ENCODE results near the gene ZNF317.
A peak's percentile ranks its signal among the peaks of the same experiment; 100 is the strongest.

Gene ZNF317

DNA sequence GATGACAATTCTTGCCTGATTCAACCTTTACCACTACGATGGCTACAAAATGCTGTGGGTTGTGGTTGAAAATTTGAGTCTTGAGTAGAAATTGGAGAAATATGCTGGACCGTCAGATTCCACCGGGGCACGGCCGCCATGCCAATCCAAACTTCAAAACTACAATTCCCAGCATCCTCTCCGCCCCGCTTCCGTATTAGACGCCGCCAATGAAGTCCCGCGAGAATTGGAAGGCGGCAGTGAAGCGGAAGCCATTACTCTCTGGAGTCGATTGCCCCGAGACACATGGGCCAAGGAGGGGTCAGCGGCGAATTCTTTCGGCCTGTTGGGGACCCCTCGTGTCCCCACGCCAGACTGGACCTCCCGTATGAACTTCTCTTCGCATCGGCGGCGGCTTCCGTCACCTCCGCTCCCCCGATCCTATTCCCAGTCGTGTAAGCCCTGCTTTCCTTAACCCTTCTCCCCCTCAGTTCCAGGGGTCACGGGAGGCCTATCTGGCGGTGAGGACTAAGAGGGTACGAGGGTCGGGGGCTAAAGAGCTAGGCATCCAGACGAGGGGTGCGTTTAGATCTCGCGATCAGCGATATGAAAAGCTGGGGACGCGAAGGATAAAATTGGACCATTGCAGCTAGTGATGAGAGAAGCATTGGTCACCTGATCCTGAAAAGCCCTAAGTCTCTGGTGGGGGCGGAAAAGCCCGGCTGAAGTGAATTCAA, at the start of gene ZNF317:
TSS of gene ZNF317 (plus strand) at position 239 of the 716 bp plus-strand sequence. CDS start 15,620 bp downstream, outside the sequence.
- Histone ChIP-seq H3K36me3 (ENCODE audit: control insufficient read depth in 2 of 2, insufficient read depth in 1 of 2, low read length in 2 of 2) (peaks cover 4 to 22% of the 10 kb centered on the region in 2 experiments; a peak in 2 of 3 replicates), H3K9me3 (ENCODE audit: control insufficient read depth, insufficient read depth, low read depth, low read length) (no peaks in the 10 kb centered on the region), H3K4me3 (ENCODE audit: low read depth, low read length) (peak within 1 kb of the TSS; percentile 96), H3K4me1 (ENCODE audit: control insufficient read depth, insufficient read depth, low read length) (no peaks in the 10 kb centered on the region), H3K27ac (ENCODE audit: extremely low read depth, low read depth, low read length) (peak within 1 kb of the TSS; percentile 65; the same call in 1 of the 2 replicates)
- POLR2A ChIA-PET: interaction anchor here (0.5 kb wide), 1 partner anchor 657 kb away, joined by 6 read pairs; no protein-coding TSS in a partner anchor
- CTCF ChIA-PET: no interaction called here
- TF ChIP-seq, protein P1, sequence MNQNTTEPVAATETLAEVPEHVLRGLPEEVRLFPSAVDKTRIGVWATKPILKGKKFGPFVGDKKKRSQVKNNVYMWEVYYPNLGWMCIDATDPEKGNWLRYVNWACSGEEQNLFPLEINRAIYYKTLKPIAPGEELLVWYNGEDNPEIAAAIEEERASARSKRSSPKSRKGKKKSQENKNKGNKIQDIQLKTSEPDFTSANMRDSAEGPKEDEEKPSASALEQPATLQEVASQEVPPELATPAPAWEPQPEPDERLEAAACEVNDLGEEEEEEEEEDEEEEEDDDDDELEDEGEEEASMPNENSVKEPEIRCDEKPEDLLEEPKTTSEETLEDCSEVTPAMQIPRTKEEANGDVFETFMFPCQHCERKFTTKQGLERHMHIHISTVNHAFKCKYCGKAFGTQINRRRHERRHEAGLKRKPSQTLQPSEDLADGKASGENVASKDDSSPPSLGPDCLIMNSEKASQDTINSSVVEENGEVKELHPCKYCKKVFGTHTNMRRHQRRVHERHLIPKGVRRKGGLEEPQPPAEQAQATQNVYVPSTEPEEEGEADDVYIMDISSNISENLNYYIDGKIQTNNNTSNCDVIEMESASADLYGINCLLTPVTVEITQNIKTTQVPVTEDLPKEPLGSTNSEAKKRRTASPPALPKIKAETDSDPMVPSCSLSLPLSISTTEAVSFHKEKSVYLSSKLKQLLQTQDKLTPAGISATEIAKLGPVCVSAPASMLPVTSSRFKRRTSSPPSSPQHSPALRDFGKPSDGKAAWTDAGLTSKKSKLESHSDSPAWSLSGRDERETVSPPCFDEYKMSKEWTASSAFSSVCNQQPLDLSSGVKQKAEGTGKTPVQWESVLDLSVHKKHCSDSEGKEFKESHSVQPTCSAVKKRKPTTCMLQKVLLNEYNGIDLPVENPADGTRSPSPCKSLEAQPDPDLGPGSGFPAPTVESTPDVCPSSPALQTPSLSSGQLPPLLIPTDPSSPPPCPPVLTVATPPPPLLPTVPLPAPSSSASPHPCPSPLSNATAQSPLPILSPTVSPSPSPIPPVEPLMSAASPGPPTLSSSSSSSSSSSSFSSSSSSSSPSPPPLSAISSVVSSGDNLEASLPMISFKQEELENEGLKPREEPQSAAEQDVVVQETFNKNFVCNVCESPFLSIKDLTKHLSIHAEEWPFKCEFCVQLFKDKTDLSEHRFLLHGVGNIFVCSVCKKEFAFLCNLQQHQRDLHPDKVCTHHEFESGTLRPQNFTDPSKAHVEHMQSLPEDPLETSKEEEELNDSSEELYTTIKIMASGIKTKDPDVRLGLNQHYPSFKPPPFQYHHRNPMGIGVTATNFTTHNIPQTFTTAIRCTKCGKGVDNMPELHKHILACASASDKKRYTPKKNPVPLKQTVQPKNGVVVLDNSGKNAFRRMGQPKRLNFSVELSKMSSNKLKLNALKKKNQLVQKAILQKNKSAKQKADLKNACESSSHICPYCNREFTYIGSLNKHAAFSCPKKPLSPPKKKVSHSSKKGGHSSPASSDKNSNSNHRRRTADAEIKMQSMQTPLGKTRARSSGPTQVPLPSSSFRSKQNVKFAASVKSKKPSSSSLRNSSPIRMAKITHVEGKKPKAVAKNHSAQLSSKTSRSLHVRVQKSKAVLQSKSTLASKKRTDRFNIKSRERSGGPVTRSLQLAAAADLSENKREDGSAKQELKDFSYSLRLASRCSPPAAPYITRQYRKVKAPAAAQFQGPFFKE (tag by site-specific recombination; IDR thresholded peaks at IDR 0.05; ENCODE audit: borderline replicate concordance): no peak
- TF ChIP-seq ZNF266 (tag by site-specific recombination; IDR thresholded peaks at IDR 0.05; ENCODE audit: low read depth) (no peak), TRIM28 (IDR thresholded peaks at IDR 0.05; ENCODE audit: borderline replicate concordance, low read length) (no peak), MEIS1 (CRISPR knock-in tag; IDR thresholded peaks at IDR 0.05; ENCODE audit: borderline replicate concordance) (no peak), KLF10 (tag by site-specific recombination; IDR thresholded peaks at IDR 0.05) (no peak), GFI1B (tag by site-specific recombination; IDR thresholded peaks at IDR 0.05) (no peak), ZNF302 (tag by site-specific recombination; IDR thresholded peaks at IDR 0.05; ENCODE audit: low read depth) (no peak), ZNF16 (tag by site-specific recombination; IDR thresholded peaks at IDR 0.05; ENCODE audit: low read depth) (no peak), ZNF48 (tag by site-specific recombination; IDR thresholded peaks at IDR 0.05) (no peak), ZNF132 (tag by site-specific recombination; IDR thresholded peaks at IDR 0.05; ENCODE audit: borderline replicate concordance) (no peak), ZNF433 (tag by site-specific recombination; IDR thresholded peaks at IDR 0.05; ENCODE audit: low read depth) (no peak), BCL11B (tag by site-specific recombination; IDR thresholded peaks at IDR 0.05; ENCODE audit: low read depth) (0 out of 2 replicates have a peak, but pooled peaks have one; percentile 18), ZNF560 (tag by site-specific recombination; IDR thresholded peaks at IDR 0.05; ENCODE audit: borderline replicate concordance) (no peak), ZNF677 (tag by site-specific recombination; IDR thresholded peaks at IDR 0.05) (no peak), ZNF473 (tag by site-specific recombination; IDR thresholded peaks at IDR 0.05) (no peak), ZNF510 (tag by site-specific recombination; IDR thresholded peaks at IDR 0.05; ENCODE audit: insufficient replicate concordance) (no peak), ZNF561 (tag by site-specific recombination; IDR thresholded peaks at IDR 0.05; ENCODE audit: borderline replicate concordance) (no peak), ZNF24 (tag by site-specific recombination; IDR thresholded peaks at IDR 0.05) (no peak), ZNF341 (tag by site-specific recombination; IDR thresholded peaks at IDR 0.05; ENCODE audit: low read depth) (0 out of 2 replicates have a peak, but pooled peaks have one; percentile 20), ZNF426 (tag by site-specific recombination; IDR thresholded peaks at IDR 0.05) (no peak), ZNF157 (tag by site-specific recombination; IDR thresholded peaks at IDR 0.05) (no peak), ZNF423 (tag by site-specific recombination; IDR thresholded peaks at IDR 0.05) (no peak)
- TF ChIP-seq, protein P2, sequence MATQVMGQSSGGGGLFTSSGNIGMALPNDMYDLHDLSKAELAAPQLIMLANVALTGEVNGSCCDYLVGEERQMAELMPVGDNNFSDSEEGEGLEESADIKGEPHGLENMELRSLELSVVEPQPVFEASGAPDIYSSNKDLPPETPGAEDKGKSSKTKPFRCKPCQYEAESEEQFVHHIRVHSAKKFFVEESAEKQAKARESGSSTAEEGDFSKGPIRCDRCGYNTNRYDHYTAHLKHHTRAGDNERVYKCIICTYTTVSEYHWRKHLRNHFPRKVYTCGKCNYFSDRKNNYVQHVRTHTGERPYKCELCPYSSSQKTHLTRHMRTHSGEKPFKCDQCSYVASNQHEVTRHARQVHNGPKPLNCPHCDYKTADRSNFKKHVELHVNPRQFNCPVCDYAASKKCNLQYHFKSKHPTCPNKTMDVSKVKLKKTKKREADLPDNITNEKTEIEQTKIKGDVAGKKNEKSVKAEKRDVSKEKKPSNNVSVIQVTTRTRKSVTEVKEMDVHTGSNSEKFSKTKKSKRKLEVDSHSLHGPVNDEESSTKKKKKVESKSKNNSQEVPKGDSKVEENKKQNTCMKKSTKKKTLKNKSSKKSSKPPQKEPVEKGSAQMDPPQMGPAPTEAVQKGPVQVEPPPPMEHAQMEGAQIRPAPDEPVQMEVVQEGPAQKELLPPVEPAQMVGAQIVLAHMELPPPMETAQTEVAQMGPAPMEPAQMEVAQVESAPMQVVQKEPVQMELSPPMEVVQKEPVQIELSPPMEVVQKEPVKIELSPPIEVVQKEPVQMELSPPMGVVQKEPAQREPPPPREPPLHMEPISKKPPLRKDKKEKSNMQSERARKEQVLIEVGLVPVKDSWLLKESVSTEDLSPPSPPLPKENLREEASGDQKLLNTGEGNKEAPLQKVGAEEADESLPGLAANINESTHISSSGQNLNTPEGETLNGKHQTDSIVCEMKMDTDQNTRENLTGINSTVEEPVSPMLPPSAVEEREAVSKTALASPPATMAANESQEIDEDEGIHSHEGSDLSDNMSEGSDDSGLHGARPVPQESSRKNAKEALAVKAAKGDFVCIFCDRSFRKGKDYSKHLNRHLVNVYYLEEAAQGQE (tag by site-specific recombination; IDR thresholded peaks at IDR 0.05): peak; percentile 25; the same call in 1 of the 2 replicates
- TF ChIP-seq, protein P3, sequence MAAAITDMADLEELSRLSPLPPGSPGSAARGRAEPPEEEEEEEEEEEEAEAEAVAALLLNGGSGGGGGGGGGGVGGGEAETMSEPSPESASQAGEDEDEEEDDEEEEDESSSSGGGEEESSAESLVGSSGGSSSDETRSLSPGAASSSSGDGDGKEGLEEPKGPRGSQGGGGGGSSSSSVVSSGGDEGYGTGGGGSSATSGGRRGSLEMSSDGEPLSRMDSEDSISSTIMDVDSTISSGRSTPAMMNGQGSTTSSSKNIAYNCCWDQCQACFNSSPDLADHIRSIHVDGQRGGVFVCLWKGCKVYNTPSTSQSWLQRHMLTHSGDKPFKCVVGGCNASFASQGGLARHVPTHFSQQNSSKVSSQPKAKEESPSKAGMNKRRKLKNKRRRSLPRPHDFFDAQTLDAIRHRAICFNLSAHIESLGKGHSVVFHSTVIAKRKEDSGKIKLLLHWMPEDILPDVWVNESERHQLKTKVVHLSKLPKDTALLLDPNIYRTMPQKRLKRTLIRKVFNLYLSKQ (tag by site-specific recombination; IDR thresholded peaks at IDR 0.05; ENCODE audit: borderline replicate concordance): no peak
- TF ChIP-seq, protein P4, sequence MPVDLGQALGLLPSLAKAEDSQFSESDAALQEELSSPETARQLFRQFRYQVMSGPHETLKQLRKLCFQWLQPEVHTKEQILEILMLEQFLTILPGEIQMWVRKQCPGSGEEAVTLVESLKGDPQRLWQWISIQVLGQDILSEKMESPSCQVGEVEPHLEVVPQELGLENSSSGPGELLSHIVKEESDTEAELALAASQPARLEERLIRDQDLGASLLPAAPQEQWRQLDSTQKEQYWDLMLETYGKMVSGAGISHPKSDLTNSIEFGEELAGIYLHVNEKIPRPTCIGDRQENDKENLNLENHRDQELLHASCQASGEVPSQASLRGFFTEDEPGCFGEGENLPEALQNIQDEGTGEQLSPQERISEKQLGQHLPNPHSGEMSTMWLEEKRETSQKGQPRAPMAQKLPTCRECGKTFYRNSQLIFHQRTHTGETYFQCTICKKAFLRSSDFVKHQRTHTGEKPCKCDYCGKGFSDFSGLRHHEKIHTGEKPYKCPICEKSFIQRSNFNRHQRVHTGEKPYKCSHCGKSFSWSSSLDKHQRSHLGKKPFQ (tag by site-specific recombination; IDR thresholded peaks at IDR 0.05): no peak

All from HEK293 (cell line).